Transverse colon (tissue), 4 donors: Measurements from ENCODE around the gene PANK4.

ENCODE experiments used
- CTCF ChIP-seq, 5 experiments: fragments of 200-600 bp in 3 of 5; fragments of 450-650 bp in 2 of 5; sonication (generic) in 3 of 5; IDR thresholded peaks; 1 replicate in 2 of 5; 2 replicates in 3 of 5; pipeline ENCODE4 v1.5.1; 2016 to 2017; ENCODE audit warnings: antibody characterized with exemption in 5 of 5, inconsistent platforms in 3 of 5, mild to moderate bottlenecking in 2 of 5, moderate library complexity in 1 of 5
- POLR2AphosphoS5 ChIP-seq, 3 donors: sonication (generic); formaldehyde crosslinking; IDR thresholded peaks; one replicate each; pipeline ENCODE4 v1.6.1; 2016; ENCODE audit warnings: antibody characterized with exemption in 3 of 3

- TF ChIP-seq POLR2AphosphoS5 (IDR thresholded peaks at IDR 0.05) (no peak), CTCF (IDR thresholded peaks at IDR 0.05) (no peak)
Measured at GRCh38 chr1:2530513-2531361, 4.3 kb upstream of the PANK4 start.
